ENCODE data around the gene SEMA3F. TPM values are rescaled to one million over a fixed set of nuclear protein-coding genes. Genes with fewer than 3 reads are reported as not detected.

SEMA3F gene
- total RNA-seq (10 to 100 TPM; 27.8 to 54.3 TPM), polyA plus RNA-seq (10 to 100 TPM; 41.6 to 53.1 TPM)
- long read RNA-seq, donor 1, partial matches to known transcripts: 7 of 10 reads
- long read RNA-seq, donor 1, other reads (novel, unspliced or antisense): 0 of 10 reads
- long read RNA-seq, donor 2: 0 reads
- long read RNA-seq, donor 3, partial matches to known transcripts: 6 of 6 reads
- long read RNA-seq, donor 3, other reads (novel, unspliced or antisense): 0 of 6 reads
- long read RNA-seq, donor 4, partial matches to known transcripts: 0 of 1 reads
- long read RNA-seq, donor 4, other reads (novel, unspliced or antisense): 0 of 1 reads
- long read RNA-seq, donor 5, partial matches to known transcripts: 5 of 19 reads
- long read RNA-seq, donor 5, other reads (novel, unspliced or antisense): 11 of 19 reads

DNA sequence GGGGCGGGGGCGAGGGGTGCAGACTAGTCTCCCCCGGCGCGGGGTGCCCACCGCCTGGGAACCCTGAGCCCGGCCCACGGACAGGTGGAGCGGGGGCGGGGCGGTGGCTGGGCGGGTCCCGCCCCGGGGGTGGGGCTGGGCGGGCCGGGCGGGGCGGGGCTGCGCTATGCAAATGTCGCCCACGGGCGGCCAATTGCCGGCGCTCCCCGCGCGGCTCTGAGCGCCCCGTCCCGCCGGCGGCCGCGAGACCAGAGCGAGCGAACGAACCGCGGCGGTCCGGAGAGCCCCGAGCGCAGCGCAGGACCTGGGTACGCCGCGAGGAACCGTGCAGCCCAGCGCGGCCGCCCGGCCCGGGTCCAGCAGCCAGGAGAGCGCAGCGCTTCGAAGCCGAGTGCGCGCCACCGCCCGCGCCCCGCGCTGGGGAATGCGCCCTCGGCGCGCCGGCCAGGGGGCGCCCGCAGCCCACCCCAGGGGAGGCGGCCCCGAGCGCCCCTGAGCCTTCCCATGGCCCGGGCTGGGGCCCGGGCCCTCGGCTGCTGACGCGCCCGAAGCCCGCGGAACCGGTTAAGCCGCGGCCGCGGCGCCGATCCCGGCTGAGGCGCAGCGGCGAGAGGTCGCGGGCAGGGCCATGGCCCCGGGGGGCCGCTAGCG is at the start of gene SEMA3F:
Gene SEMA3F (plus strand): TSS at position 485 of the 651 bp plus-strand sequence. CDS start 4,299 bp downstream, outside the sequence.
- peak within 1 kb of the TSS; percentile 75 to 76 for H3K27ac ChIP-seq (ENCODE audit: low read depth in 1 of 2, low read length in 1 of 2)
- H3K9ac ChIP-seq (ENCODE audit: insufficient read depth in 1 of 2, low read length in 2 of 2): peak within 1 kb of the TSS; percentile 21 to 34
- peak within 1 kb of the TSS; percentile 74 for H3K4me3 ChIP-seq
- ATAC-seq (ENCODE audit: insufficient read depth, low FRiP score) (peak; percentile 84), DNase-seq (peak; percentile 71 to 84 (median 75))
- peaks cover 0 to 58% (median 20%) of the 10 kb centered on the region in 5 donors for H3K4me1 ChIP-seq (ENCODE audit: control insufficient read depth in 5 of 5, insufficient read depth in 5 of 5, low read length in 5 of 5)
- H3K9me3 ChIP-seq (ENCODE audit: control insufficient read depth in 4 of 4, insufficient read depth in 3 of 4, low read length in 3 of 4): no peaks in the 10 kb centered on the region
- no peaks in the 10 kb centered on the region for H3K27me3 ChIP-seq (ENCODE audit: control insufficient read depth in 3 of 3, insufficient read depth in 3 of 3, low read length in 2 of 3)
- WGBS, 2 donors: 0 to 1% methylated on average over 37 to 98 of the region's 98 CpGs
- TF ChIP-seq, protein P1, sequence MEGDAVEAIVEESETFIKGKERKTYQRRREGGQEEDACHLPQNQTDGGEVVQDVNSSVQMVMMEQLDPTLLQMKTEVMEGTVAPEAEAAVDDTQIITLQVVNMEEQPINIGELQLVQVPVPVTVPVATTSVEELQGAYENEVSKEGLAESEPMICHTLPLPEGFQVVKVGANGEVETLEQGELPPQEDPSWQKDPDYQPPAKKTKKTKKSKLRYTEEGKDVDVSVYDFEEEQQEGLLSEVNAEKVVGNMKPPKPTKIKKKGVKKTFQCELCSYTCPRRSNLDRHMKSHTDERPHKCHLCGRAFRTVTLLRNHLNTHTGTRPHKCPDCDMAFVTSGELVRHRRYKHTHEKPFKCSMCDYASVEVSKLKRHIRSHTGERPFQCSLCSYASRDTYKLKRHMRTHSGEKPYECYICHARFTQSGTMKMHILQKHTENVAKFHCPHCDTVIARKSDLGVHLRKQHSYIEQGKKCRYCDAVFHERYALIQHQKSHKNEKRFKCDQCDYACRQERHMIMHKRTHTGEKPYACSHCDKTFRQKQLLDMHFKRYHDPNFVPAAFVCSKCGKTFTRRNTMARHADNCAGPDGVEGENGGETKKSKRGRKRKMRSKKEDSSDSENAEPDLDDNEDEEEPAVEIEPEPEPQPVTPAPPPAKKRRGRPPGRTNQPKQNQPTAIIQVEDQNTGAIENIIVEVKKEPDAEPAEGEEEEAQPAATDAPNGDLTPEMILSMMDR (IDR thresholded peaks at IDR 0.05; ENCODE audit: control extremely low read depth, extremely low read depth): no peak
- H3K36me3 ChIP-seq (ENCODE audit: control insufficient read depth in 4 of 4, insufficient read depth in 4 of 4, low read length in 4 of 4): peaks cover 0 to 5% (median 2%) of the 10 kb centered on the region in 4 donors

DNA sequence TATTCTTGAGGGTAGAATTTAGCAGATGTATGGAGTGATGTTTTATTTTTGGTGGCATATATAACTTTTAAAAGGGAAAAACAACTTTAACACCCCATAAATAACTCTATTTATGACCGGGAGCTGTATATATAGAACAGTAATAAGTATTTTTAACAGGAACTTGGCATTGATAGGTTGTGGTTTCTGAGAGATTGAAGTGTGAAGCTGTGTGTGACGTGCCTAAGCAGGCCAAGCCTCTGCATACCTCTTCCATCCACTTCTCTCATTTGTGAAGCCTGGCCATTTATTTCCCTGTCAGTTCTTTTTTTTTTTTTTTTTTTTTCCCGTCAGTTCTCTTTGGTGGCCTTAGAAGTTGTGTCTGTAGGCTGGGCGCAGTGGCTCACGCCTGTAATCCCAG is 43.4 kb upstream of the SEMA3F start:
- Histone ChIP-seq H3K9me3 (ENCODE audit: control insufficient read depth in 4 of 4, insufficient read depth in 3 of 4, low read length in 3 of 4) (no peaks in the 10 kb centered on the region), H3K4me3 (no peak overlapping the region), H3K4me1 (ENCODE audit: control insufficient read depth in 5 of 5, insufficient read depth in 5 of 5, low read length in 5 of 5) (no peaks in the 10 kb centered on the region), H3K9ac (ENCODE audit: insufficient read depth in 1 of 2, low read length in 2 of 2) (no peak overlapping the region), H3K36me3 (ENCODE audit: control insufficient read depth in 4 of 4, insufficient read depth in 4 of 4, low read length in 4 of 4) (peaks cover 70 to 94% (median 84%) of the 10 kb centered on the region in 4 donors), H3K27ac (ENCODE audit: low read depth in 1 of 2, low read length in 1 of 2) (no peak overlapping the region), H3K27me3 (ENCODE audit: control insufficient read depth in 3 of 3, insufficient read depth in 3 of 3, low read length in 2 of 3) (no peaks in the 10 kb centered on the region)
- TF ChIP-seq, protein P1 (IDR thresholded peaks at IDR 0.05; ENCODE audit: control extremely low read depth, extremely low read depth): no peak
- WGBS, 2 donors: 86 to 90% methylated on average over 5 of the region's 5 CpGs
- ATAC-seq (ENCODE audit: insufficient read depth, low FRiP score): no peak
- no peak for DNase-seq

DNA sequence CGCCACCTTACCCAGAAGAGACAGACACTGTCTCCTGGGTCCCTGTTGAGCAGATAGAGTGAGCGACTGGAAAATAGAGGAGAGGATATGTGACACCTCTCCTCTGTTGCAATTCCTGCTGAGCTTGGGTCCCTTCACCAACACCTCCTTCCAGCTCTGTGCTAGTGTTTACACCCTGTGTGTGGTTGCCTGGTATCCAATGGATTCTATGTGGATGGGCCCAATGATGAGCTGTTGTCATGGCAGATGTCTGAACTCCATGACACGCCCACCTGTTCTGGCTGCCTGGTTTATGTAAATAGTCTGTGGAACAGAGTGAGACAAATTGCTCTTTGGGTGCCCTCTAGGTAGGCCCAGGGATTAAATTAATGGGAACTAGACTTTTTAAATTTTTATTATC is 42.7 kb upstream of the SEMA3F start:
- DNase-seq (peak in 1 of 3 donors; percentile 19), ATAC-seq (ENCODE audit: insufficient read depth, low FRiP score) (no peak)
- no peaks in the 10 kb centered on the region for H3K27me3 ChIP-seq (ENCODE audit: control insufficient read depth in 3 of 3, insufficient read depth in 3 of 3, low read length in 2 of 3)
- no peaks in the 10 kb centered on the region for H3K4me1 ChIP-seq (ENCODE audit: control insufficient read depth in 5 of 5, insufficient read depth in 5 of 5, low read length in 5 of 5)
- peak overlapping the region in 1 of 2 donors; percentile 43 for H3K27ac ChIP-seq (ENCODE audit: low read depth in 1 of 2, low read length in 1 of 2)
- TF ChIP-seq, protein P1 (IDR thresholded peaks at IDR 0.05; ENCODE audit: control extremely low read depth, extremely low read depth): no peak
- H3K9me3 ChIP-seq (ENCODE audit: control insufficient read depth in 4 of 4, insufficient read depth in 3 of 4, low read length in 3 of 4): no peaks in the 10 kb centered on the region
- H3K9ac ChIP-seq (ENCODE audit: insufficient read depth in 1 of 2, low read length in 2 of 2): no peak overlapping the region
- H3K36me3 ChIP-seq (ENCODE audit: control insufficient read depth in 4 of 4, insufficient read depth in 4 of 4, low read length in 4 of 4): peaks cover 69 to 94% (median 83%) of the 10 kb centered on the region in 4 donors
- no peak overlapping the region for H3K4me3 ChIP-seq
- WGBS, 2 donors: 96 to 98% methylated on average over 3 of the region's 3 CpGs
